GM21367 (cell line): ENCODE measurements around the gene FSTL4.
"Not testable (repeated sequence)": the region's sequence is repeated elsewhere in the genome, so short reads cannot be mapped to it uniquely, and the experiment has no call there.

Experiments
- ATAC-seq: cut with Tn5 transposase; IDR thresholded peaks from one replicate; pipeline ENCODE4 v1.9.1; 2021; ENCODE audit not compliant: unreplicated experiment

Gene FSTL4

DNA sequence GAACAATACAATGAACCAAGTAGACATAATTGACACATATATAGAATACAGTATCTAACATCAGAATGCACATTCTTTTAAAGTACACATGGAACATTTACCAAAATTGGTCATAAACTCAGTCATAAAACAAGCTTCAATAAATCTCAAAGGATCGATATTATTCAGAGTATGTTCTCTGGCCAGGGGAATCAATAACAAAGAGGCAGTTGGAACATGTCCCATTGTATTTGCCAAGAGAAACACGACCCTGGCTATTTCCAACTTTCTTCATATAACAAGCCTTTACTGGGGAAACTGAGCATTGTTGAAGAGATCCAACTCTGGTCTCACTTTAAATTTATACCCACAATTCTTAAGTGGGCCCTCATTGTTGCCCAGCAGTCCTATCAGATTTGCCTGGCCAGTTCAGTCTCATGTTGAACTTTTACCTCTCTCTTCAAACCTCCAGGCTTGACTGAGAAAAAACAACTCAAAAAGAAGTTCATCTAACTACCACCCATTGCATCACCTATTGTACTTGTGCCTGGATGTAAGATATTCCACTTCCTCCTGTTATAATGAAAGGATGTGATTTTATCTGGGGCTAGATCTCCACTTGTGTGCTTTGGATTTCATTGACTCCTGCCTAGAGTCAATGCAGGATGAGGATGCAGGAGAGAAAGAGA is 398.1 kb downstream of the FSTL4 start:
- no peak for ATAC-seq

DNA sequence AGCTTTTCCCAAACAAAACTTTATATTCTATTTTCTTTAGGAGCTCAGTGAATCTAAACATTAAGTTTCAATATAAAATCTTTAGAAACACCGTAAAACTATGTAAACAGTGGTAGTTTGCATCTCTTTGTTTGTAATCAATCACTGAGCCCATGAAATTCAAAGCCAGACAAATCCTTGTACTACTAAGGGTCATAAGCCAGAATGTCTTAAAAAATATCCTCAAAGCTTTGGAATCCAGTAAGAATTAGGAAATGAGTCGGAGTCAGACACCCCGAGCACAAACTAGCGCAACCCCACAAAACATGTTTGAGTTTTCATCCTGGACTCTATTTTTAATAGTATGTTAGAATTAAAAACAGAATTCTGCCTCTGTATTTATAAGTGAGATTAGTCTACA is 406.7 kb downstream of the FSTL4 start:
- no peak for ATAC-seq

DNA sequence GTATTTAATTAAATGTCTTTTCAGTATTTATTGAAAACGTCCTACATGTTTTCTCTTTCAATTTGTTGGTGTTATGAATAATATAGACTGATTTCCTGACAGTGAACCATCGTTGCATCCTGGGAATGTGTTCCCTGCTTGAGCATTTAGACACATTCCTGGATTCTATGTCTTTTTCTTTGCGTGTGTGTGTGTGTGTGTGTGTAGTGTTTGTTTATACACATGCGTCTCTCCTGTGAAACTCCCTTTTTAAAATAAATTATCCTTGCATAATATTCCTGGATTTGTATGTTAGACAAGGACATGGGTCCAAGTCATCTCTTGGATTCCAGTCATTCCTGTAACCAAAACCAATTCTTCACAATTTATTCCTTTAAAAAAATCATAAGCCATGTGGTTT is 407.1 kb downstream of the FSTL4 start:
- ATAC-seq: no peak

DNA sequence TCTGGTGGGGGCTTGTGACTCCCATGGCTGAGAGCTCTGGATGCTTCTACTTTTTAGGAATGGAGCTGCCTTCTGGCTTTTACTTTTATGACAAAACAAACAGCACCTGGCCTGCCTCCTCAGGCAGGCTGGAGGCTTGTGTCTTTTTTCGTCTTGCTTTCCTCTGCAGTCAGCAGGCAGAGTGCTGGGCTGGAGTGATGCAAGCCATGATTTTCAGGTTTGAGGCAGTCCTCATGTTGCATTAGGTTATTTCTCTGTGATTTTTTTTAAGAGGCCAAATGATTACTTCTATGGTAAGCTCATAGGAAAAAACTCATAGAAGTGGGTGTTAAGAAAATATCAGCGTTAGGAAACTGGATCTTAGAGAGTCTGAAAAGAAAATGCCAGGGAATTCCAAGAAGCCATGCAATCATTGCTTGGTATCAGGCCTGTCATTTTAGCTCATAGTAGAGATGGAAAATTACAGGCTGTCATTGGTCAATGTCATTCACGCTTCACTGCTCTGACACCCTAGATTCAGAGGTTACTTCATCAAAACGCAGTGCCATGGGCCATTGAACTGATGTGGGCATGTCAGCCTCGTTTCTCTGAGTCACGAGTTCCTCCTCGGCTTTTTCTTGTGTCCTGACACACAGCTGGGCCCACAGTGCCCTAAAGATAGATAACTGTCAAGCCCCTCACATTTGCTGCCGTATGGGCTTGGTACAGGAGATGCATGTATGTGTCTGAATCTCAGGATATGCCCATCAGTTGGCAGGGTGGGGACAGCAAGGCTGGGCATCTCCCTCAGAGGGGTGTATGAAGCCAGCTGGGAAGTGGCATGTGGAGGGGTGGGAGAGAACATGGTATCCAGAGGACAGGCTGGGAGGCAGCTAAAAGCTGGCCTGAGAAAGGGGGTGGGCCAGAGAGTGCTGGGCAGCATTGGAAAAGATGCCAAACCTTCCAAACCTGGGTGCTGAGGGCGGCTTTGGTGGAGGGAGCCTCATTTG is 408.7 kb downstream of the FSTL4 start:
- no peak for ATAC-seq

DNA sequence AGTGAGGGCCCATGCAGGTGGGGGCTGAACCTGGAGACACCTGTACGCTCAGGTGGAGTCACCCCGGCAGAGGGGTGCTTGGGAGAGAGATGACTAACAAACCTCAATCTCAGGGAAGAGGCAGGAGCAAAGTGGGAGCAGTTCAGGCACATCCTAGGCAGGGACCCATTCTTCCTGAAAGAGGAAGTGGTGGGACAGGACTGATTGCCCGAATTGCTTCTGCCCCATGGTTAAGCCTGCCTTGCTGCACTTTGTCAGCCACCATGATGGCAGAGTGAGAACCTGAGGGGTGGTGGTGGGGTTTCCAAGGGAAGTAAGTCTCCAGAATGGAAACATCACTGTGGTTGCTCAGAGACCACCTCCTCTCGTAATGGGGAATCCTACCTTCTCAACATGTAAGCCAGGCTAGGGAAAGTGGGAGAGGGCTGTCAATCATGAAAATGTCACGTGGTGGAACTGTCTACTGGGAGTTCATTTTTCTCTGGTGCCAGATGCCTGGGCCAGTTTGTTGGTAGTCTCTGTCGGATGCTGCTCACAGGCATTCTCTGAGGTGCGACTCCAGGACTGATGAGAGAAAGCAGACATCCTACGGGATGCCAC is 410.2 kb downstream of the FSTL4 start:
- ATAC-seq: no peak

DNA sequence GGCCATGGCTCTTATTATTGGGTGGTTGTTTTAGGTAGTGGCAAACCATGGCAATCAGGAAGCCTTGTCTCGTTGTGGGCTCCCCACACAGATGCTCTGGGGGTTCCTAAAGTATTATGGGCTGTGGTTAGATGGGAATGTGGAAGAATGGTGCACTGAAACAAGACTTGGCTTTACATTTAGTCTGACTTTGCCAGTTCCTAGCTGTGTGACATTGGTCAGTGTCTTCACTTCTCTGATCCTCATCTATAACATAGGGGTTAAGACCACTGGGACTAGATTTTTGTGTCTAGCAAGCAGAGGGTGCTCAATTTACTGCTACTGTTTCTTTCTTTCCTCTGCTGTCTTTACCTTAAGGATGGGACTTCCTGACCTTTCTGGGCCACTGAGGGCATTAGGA is 411.0 kb downstream of the FSTL4 start:
- ATAC-seq: no peak

DNA sequence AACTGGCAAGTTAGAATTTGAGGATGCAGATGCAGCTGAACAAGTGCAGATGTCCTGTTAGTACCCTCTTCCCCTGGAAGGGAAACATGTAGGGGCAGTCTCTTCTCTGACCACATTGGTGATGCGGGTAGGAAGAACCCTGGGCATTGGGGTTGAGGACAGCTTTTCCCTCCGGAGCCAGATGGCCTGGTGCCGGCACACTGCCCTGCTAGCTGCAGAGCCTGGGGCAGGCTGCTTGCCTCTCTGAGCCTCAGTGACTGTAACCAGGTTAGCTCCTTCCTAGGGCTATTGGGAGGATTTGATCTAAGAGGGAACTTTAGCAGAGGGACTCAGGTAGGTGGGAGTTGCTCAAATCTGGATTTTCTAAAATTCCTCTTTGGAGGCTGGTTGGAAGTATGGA is 412.1 kb downstream of the FSTL4 start:
- ATAC-seq: no peak

DNA sequence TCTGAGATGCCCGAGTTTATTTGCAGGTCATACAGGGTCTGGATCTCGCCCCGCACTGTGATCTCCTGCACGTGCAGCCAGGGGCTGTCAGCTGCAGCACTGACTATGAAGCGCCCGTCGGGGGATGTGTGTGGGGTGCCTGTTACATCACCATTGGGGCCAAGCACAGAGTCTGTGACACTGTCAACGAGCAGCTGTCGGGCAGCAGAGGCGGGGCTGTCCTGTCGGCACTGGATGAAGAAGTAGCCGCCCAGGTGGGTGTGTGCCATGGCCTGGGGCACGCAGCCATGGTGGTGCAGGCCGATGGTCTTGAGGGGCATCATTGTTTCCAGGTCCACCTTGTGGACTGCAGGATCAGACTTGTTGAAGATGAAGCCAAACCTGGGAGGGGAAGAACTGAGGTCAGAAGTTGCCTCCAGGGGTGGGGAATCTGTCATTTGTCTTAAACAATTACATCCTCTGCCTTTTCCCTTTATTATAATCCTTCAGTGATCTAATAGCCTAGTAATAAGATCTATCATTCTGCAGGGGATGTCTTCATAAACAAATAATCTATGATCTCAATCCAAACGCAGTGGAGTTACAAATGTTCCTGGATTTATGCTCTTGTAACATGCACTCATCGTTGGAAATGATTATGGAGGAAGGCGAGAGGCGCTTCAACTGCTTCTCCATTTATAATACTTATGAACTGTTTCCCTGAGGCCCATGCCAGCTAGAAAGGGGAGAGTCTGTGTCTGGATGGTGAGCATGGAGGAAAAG is 412.7 kb downstream of the FSTL4 start:
- ATAC-seq: no peak

DNA sequence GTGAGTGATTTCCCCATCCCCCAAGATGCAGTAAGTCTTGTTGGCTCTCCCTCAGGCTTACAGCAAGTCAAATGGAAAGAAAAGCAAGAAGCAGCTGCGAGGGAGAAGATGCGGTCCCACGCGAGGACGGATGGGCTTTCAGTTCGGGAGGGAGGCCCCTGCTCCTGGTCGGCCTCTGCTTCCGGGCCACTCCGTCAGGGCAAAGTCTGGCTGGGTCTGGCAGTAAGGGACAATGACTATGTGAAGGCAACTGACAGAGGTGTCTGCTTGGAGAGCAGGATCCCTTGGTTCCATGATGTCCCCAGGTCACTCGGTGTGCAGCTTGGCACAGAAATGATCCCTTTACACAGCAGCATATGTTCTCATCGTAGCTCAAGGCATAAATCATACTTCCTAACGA is 413.8 kb downstream of the FSTL4 start:
- no peak for ATAC-seq

DNA sequence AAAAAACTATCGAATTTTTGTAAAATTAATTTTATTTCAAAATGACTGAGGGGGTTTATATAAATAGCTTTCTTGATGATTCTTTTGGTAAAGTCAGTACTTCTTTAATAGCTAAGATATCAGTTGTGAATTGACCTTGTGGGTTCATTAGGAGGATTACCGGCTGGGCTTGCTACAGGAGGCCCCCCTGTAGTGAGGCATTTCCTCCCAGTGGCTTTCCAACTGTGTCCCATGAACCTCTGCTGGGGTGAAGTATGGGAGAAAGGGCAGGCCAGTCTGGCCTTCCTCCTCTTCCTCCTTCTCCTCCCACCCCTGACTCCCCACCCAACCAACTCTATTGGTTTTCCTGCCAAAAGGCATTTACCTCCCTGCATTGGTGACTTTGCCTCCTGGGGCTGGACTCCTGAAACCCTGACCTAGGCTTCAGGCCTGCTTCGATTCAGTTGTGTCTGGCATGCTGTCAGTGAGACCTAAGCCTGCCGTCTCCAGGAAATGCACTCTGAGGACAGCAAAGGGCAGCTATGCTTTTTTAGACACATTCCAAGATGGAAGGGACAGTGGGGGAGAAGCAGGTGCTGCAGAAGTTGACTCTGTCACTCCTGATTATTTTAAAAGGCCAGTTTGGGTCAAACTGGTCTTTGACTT is 415.8 kb downstream of the FSTL4 start:
- no peak for ATAC-seq

DNA sequence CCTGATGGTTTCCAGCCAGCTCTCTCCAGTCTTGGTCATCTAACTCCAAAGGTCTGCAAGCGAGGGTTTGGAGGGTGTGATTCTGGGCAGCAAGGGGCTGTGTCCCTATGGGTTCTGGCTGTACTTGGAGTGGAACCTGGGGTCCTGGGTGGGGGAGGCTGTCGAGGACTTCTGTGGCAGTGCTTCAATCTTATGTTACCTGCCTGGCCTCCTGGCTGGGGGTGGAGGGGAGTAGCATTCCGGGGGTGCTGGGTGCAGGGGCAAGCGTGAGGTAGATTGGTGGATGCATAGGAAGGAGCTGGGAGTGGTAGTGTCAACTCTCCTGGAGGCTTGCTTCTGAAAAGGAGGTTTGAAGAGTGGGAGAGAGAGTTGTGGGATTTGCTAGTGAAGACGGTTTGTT is 417.1 kb downstream of the FSTL4 start:
- ATAC-seq: no peak

DNA sequence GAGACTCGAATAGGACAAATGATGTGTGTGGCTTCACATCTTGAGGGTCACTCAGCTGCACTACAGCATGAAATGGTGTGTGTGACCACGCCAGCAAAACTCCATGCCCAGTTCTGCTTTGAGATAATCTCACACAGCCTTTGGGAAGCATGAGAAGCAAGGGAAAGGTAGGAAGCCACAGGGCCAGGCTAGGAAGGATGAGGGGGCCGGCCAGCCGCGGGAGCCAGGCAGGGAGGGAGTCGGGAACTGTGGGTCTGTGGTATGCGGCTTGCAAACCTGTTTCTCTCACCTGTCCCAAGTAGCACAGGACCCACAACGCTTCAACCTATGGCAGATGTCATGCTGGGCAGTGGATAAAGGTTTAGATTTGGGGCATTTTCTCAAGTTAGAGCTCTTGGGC is 418.5 kb downstream of the FSTL4 start:
- ATAC-seq: no peak

DNA sequence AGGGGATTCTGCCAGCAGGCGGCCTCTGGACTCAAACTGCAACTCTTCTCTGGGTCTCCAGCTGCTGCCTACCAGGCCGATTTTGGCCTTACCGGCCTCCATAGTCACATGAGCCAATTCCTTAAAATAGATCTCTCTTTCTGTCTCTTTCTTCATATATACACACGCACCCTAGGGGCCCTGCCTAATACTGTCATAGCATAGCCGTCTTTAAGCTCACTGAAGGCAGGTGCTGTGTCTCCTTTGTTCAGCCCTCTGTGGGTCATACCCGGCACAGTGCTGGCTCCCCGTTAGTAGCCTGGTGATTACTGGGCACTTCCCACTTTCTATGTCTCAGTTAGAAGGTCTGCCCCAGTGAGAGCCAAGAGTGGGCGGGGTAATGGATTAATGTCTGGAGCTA is 419.6 kb downstream of the FSTL4 start:
- no peak for ATAC-seq

DNA sequence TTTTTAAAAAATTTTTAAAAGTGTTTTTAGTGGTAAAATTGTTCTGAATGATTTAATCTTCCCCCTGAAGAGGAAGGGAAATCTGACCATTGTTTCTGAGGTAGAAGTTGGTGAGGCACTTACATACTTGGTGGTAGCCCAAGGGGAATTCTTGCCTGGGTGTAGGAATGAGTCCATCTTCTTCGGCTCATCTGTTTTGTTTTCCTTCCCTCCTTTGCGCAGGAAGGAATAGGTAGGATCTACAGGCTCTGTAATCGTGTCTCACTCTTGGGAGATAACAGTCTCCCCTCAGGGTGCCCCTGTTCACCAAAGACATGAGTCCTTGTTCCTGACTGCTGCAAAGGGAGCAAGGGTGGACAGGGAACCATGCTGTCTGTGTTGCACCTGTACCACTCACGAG is 422.5 kb downstream of the FSTL4 start:
- ATAC-seq: no peak

DNA sequence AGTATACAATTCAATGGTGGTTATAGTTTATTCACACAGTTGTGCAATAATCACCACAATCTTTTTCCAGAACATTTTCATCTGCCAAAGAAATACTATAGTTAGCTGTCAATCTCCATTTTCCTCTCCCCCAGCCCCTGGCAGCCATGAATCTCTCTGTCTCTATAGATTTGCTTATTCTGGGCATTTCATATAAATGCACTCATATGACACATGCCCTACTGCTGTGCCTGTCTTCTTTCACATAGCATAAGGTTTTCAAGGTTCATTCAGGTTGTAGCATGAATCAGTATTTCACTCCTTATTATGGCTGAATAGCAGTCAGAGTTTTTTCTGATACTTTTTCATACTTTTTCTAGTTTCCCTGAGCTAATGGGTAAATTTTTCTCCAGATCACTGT is 432.9 kb downstream of the FSTL4 start:
- ATAC-seq: no peak

DNA sequence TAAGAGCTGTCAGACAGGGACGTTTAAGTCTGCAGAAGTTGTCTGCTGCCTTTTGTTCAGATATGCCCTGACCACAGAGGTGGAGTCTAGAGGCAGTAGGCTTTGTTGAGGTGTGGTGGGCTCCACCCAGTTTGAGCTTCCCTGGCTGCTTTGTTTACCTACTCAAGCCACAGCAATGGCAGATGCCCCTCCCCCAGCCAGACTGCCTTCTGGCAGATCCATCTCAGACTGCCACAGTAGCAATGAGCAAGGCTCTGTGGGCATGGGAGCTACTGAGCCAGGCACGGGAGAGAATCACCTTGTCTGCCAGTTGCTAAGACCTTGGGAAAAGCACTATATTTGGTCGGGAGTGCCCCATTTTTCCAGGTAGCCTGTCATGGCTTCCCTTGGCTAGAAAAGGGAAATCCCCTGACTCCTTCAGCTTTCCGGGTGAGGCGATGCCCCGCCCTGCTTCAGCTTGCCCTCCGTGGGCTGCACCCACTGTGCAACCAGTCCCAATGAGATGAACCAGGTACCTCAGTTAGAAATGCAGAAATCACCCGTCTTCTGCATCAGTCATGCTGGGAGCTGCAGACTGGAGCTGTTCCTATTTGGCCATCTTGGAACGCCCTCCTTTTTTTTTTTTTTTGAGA is 441.5 kb downstream of the FSTL4 start:
- not testable (repeated sequence) for ATAC-seq

DNA sequence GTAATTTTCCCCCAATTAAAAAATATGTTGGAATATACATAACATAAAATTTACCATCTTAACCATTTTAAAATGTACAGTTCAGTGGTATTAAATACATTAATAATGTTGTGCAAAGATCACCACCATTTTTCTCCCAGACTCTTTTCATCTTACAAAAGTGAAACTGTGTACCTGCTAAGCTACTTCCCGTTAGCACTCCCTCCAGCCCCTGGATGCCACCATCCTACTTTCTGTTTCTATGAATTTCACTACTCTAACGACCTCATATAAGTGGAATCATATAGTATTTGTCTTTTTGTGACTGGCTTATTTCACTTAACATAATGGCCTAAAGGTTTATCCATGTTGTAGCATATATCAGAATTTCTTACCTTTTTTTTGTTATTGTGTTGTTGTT is 447.6 kb downstream of the FSTL4 start:
- ATAC-seq: no peak

DNA sequence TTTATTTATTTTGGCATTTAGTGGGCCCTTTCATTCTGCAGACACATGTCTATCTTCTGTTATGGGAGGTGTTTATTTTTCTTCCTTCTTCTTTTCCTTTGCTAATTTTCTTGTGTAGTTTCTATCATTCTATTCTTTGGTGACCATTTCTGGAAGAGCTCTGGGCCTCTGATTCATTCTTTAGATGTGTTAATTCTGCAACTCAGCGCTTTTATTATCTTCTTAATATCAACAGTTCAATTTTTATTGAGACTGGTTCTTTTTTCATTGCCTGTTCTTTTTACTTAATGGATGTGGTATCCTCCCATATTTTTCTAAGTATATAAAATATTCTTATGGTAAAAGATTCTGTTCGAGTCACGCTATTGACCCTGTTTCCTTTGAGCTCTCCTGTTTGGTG is 448.5 kb downstream of the FSTL4 start:
- ATAC-seq: no peak

DNA sequence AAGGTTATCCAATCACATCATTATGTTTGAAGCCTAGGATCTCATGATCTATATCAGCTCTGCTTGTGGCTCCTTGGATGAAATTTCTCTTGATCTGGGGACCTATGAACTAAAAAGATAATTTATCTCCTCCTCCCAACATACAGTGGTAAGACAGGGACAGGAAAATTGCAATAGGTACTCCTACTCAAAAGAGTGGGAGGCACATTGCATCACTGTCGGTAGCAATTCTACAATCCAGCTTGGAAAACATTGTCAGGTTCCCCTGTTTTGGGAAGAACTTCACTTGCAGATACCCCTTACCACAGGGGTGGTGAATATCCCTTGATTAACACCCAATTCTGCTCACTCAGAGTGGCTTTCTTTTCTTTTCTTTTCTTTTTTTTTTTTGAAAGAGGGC is 452.8 kb downstream of the FSTL4 start:
- ATAC-seq: no peak

DNA sequence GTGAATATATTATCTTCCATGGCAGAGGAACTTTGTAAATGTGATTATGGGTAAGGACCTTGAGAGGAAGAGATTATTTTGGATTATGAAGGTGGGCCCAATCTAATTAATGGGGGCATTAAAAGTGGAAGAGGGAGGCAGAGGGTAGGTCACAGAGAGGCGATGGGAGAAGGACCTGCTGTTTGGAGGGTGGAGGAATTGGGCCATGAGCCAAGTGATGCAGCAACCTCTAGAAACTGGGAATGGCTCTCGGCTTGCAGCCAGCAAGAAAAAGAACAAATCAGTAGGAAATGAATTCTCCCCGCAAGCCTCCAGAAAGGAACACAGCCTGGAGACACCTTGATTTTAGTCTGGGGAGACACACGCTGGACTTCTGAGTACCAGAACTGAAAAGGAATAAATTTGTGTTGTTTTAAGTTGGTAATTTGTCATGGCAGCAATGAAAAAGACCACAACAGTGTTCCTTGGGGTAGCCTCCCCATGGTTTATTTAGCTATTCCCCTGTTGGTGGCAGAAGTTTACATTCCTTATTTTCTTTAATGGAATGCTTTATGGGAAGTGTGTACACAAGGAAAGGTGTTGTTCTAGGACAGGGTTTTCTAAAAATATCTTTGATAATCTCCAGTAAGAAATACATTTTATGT is 456.9 kb downstream of the FSTL4 start:
- no peak for ATAC-seq
